ENCODE results near the gene KRTAP16-1.

DNA sequence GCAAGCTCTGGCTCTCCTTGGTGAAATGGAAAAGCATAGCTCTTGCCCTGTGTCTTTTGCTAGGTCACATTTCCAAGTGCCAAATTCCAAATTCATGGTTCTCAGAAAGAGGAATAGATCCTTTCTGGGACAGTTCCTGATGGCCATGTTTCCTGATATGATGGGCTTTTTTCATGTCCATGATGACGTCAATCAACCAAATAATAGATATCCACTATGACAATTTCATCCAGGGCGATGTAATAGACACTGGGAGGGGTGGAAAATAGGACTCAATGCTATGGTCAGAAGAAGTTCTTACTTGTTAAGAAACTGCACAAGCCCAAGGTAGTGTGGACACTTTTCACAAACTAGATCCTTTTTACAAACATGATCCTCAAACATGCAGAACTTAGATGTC lies 42.1 kb upstream of the KRTAP16-1 start:
- TF ChIP-seq EP300 (conservative IDR thresholded peaks at IDR 0.05; ENCODE audit: poor library complexity, severe bottlenecking) (no peak), EZH2 (IDR thresholded peaks at IDR 0.05; ENCODE audit: borderline replicate concordance, insufficient read depth, low read length, poor library complexity, severe bottlenecking) (no peak), POLR2AphosphoS5 (IDR thresholded peaks at IDR 0.05) (no peak), SMC3 (conservative IDR thresholded peaks at IDR 0.05; ENCODE audit: poor library complexity) (no peak), RAD21 (conservative IDR thresholded peaks at IDR 0.05) (no peak), TAF1 (IDR thresholded peaks at IDR 0.05; ENCODE audit: low read depth) (no peak), MXI1 (conservative IDR thresholded peaks at IDR 0.05; ENCODE audit: poor library complexity, severe bottlenecking) (no peak)
- TF ChIP-seq, protein P1, sequence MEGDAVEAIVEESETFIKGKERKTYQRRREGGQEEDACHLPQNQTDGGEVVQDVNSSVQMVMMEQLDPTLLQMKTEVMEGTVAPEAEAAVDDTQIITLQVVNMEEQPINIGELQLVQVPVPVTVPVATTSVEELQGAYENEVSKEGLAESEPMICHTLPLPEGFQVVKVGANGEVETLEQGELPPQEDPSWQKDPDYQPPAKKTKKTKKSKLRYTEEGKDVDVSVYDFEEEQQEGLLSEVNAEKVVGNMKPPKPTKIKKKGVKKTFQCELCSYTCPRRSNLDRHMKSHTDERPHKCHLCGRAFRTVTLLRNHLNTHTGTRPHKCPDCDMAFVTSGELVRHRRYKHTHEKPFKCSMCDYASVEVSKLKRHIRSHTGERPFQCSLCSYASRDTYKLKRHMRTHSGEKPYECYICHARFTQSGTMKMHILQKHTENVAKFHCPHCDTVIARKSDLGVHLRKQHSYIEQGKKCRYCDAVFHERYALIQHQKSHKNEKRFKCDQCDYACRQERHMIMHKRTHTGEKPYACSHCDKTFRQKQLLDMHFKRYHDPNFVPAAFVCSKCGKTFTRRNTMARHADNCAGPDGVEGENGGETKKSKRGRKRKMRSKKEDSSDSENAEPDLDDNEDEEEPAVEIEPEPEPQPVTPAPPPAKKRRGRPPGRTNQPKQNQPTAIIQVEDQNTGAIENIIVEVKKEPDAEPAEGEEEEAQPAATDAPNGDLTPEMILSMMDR (IDR thresholded peaks at IDR 0.05; ENCODE audit: poor library complexity, severe bottlenecking): no peak
- TF ChIP-seq, protein P2, sequence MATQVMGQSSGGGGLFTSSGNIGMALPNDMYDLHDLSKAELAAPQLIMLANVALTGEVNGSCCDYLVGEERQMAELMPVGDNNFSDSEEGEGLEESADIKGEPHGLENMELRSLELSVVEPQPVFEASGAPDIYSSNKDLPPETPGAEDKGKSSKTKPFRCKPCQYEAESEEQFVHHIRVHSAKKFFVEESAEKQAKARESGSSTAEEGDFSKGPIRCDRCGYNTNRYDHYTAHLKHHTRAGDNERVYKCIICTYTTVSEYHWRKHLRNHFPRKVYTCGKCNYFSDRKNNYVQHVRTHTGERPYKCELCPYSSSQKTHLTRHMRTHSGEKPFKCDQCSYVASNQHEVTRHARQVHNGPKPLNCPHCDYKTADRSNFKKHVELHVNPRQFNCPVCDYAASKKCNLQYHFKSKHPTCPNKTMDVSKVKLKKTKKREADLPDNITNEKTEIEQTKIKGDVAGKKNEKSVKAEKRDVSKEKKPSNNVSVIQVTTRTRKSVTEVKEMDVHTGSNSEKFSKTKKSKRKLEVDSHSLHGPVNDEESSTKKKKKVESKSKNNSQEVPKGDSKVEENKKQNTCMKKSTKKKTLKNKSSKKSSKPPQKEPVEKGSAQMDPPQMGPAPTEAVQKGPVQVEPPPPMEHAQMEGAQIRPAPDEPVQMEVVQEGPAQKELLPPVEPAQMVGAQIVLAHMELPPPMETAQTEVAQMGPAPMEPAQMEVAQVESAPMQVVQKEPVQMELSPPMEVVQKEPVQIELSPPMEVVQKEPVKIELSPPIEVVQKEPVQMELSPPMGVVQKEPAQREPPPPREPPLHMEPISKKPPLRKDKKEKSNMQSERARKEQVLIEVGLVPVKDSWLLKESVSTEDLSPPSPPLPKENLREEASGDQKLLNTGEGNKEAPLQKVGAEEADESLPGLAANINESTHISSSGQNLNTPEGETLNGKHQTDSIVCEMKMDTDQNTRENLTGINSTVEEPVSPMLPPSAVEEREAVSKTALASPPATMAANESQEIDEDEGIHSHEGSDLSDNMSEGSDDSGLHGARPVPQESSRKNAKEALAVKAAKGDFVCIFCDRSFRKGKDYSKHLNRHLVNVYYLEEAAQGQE (IDR thresholded peaks at IDR 0.05; ENCODE audit: borderline replicate concordance): no peak

Measured in neural cell (in vitro differentiated cells).